H9 (cell line): ENCODE measurements around the gene ZNRF1. TPM values are rescaled to one million over a fixed set of nuclear protein-coding genes. Genes with fewer than 3 reads are reported as not detected.
A peak's percentile ranks its signal among the peaks of the same experiment; 100 is the strongest.

Experiments used
- DNase-seq: peaks from one replicate; pipeline ENCODE4 v3.0.0-alpha.2; 2017
- H2AFZ ChIP-seq: one replicate; pipeline ENCODE4 v1.6.1; 2013; ENCODE audit warnings: mild to moderate bottlenecking, low read length, control low read depth, moderate library complexity
- H2AK5ac ChIP-seq: 2 replicates; pipeline ENCODE4 v1.6.1; 2013; ENCODE audit warnings: low read length, control low read depth, mixed read lengths; ENCODE audit not compliant: insufficient read length
- H2BK120ac ChIP-seq: one replicate; pipeline ENCODE4 v1.6.1; 2013; ENCODE audit warnings: low read depth, mild to moderate bottlenecking, low read length, control low read depth, inconsistent platforms; ENCODE audit not compliant: poor library complexity, severe bottlenecking
- H2BK12ac ChIP-seq: 2 replicates; pipeline ENCODE4 v1.6.1; 2013; ENCODE audit warnings: low read length, control low read depth, mixed read lengths, low read depth; ENCODE audit not compliant: insufficient read length
- H2BK15ac ChIP-seq: 2 replicates; pipeline ENCODE4 v1.6.1; 2013; ENCODE audit warnings: low read depth, low read length, control low read depth
- H2BK20ac ChIP-seq: one replicate; pipeline ENCODE4 v1.6.1; 2013; ENCODE audit warnings: low read depth, mild to moderate bottlenecking, low read length, control low read depth, inconsistent platforms; ENCODE audit not compliant: poor library complexity, severe bottlenecking
- H2BK5ac ChIP-seq: 2 replicates; pipeline ENCODE4 v1.6.1; 2013; ENCODE audit warnings: low read length, control low read depth, mixed read lengths; ENCODE audit not compliant: insufficient read length
- H3K14ac ChIP-seq: 2 replicates; pipeline ENCODE4 v1.6.1; 2013; ENCODE audit warnings: low read length, control low read depth; ENCODE audit not compliant: insufficient read depth
- H3K18ac ChIP-seq: 2 replicates; pipeline ENCODE4 v1.6.1; 2013; ENCODE audit warnings: low read depth, mild to moderate bottlenecking, mixed read lengths, low read length, control low read depth; ENCODE audit not compliant: insufficient read length
- H3K23ac ChIP-seq: 2 replicates; pipeline ENCODE4 v1.6.1; 2013; ENCODE audit warnings: low read length, control low read depth, mixed read lengths, low read depth; ENCODE audit not compliant: insufficient read length
- H3K23me2 ChIP-seq: 2 replicates; pipeline ENCODE4 v1.6.1; 2013; ENCODE audit warnings: low read depth, mild to moderate bottlenecking, mixed read lengths, low read length, control low read depth; ENCODE audit not compliant: insufficient read length, poor library complexity, severe bottlenecking
- H3K27ac ChIP-seq: 2 replicates; pipeline ENCODE4 v1.5.1; 2013; ENCODE audit warnings: low read length, control low read depth, mixed read lengths, low read depth; ENCODE audit not compliant: insufficient read length
- H3K27me3 ChIP-seq: 2 replicates; pipeline ENCODE4 v1.6.1; 2013; ENCODE audit warnings: low read length, control low read depth, inconsistent platforms; ENCODE audit not compliant: insufficient read depth
- H3K4ac ChIP-seq: 2 replicates; pipeline ENCODE4 v1.6.1; 2013; ENCODE audit warnings: low read depth, mild to moderate bottlenecking, control low read depth, inconsistent platforms, low read length, moderate library complexity
- H3K4me1 ChIP-seq: 2 replicates; pipeline ENCODE4 v1.6.1; 2013; ENCODE audit warnings: low read length, control low read depth, inconsistent platforms; ENCODE audit not compliant: insufficient read depth
- H3K4me2 ChIP-seq: 2 replicates; pipeline ENCODE4 v1.6.1; 2013; ENCODE audit warnings: low read length, control low read depth, mixed read lengths; ENCODE audit not compliant: insufficient read length, insufficient read depth
- H3K56ac ChIP-seq: 2 replicates; pipeline ENCODE4 v1.6.1; 2013; ENCODE audit warnings: low read depth, mild to moderate bottlenecking, mixed read lengths, low read length, control low read depth; ENCODE audit not compliant: insufficient read length
- H3K79me1 ChIP-seq: 2 replicates; pipeline ENCODE4 v1.6.1; 2013; ENCODE audit warnings: low read depth, mild to moderate bottlenecking, moderate library complexity, low read length, control low read depth, inconsistent platforms; ENCODE audit not compliant: insufficient read depth, poor library complexity, severe bottlenecking
- H3K79me2 ChIP-seq: 2 replicates; pipeline ENCODE4 v1.6.1; 2013; ENCODE audit warnings: low read length, control low read depth, inconsistent platforms; ENCODE audit not compliant: insufficient read depth
- H3K9ac ChIP-seq: 2 replicates; pipeline ENCODE4 v1.6.1; 2013; ENCODE audit warnings: low read length, control low read depth, mixed read lengths; ENCODE audit not compliant: insufficient read length; ENCODE audit errors: extremely low read depth
- H3K9me3 ChIP-seq: one replicate; pipeline ENCODE4 v1.6.1; 2013; ENCODE audit warnings: low read depth, low read length, inconsistent platforms; ENCODE audit not compliant: control insufficient read depth
- H3T11ph ChIP-seq: one replicate; pipeline ENCODE4 v1.6.1; 2013; ENCODE audit warnings: mild to moderate bottlenecking, low read length, control low read depth, inconsistent platforms
- H4K20me1 ChIP-seq: one replicate; pipeline ENCODE4 v1.6.1; 2013; ENCODE audit not compliant: control insufficient read depth, insufficient read length, insufficient read depth
- H4K5ac ChIP-seq: 2 replicates; pipeline ENCODE4 v1.6.1; 2013; ENCODE audit warnings: low read depth, mild to moderate bottlenecking, mixed read lengths, low read length, control low read depth; ENCODE audit not compliant: insufficient read length
- H4K8ac ChIP-seq: replicated peaks from 2 replicates; pipeline ENCODE4 v1.6.1; 2013; ENCODE audit warnings: low read length, control low read depth, mixed read lengths, low read depth; ENCODE audit not compliant: insufficient read length
- H4K91ac ChIP-seq: 2 replicates; pipeline ENCODE4 v1.6.1; 2013; ENCODE audit warnings: low read depth, mild to moderate bottlenecking, moderate library complexity, mixed read lengths, low read length, control low read depth; ENCODE audit not compliant: insufficient read length
- H3K27ac Mint-ChIP-seq, 3 experiments: 2 replicates in 2 of 3; 3 replicates in 1 of 3; pipeline ENCODE4 v1.8.0; 2020 to 2021; ENCODE audit warnings: mixed read lengths in 3 of 3, mild to moderate bottlenecking in 1 of 3, moderate library complexity in 1 of 3
- H3K27me3 Mint-ChIP-seq: 2 replicates; pipeline ENCODE4 v1.8.0; 2021; ENCODE audit warnings: low read depth, mild to moderate bottlenecking, moderate library complexity, mixed read lengths
- H3K36me3 Mint-ChIP-seq, 3 experiments: 2 replicates in 2 of 3; 3 replicates in 1 of 3; pipeline ENCODE4 v1.8.0; 2020 to 2021; ENCODE audit warnings: low read depth in 3 of 3, mixed read lengths in 3 of 3; ENCODE audit not compliant: insufficient read depth in 1 of 3
- H3K4me1 Mint-ChIP-seq, 2 experiments: 2 replicates each; pipeline ENCODE4 v1.8.0; 2020; ENCODE audit warnings: mixed read lengths in 2 of 2
- H3K4me3 Mint-ChIP-seq, 2 experiments: 2 replicates in 1 of 2; 3 replicates in 1 of 2; pipeline ENCODE4 v1.8.0; 2020 to 2021; ENCODE audit warnings: mild to moderate bottlenecking in 2 of 2, mixed read lengths in 2 of 2, moderate library complexity in 1 of 2
- H3K9me3 Mint-ChIP-seq, 2 experiments: 2 replicates in 1 of 2; 3 replicates in 1 of 2; pipeline ENCODE4 v1.8.0; 2020; ENCODE audit warnings: mild to moderate bottlenecking in 2 of 2, mixed read lengths in 2 of 2, moderate library complexity in 1 of 2
- WGBS: extraction: QIAGEN DNeasy Blood & Tissue Kit; methylation state at CpG from one replicate; pipeline ENCODE4 v1.1.7; 2013; ENCODE audit warnings: missing lambda C conversion rate, low lambda C conversion rate, mixed read lengths; ENCODE audit not compliant: insufficient read length; ENCODE audit errors: extremely low coverage; 5-methylcytosine and 5-hydroxymethylcytosine counted together
- total RNA-seq: library from RNA; stranded (reverse); gene quantifications from 2 replicates; pipeline ENCODE4 v1.2.1, GENCODE V29; 2021
- TF ChIP-seq, protein P1 (sequence below): fragments of 200-600 bp; sonication (generic); conservative IDR thresholded peaks from 3 replicates; pipeline ENCODE4 v1.8.0; 2021; ENCODE audit warnings: antibody characterized with exemption, mild to moderate bottlenecking

ZNRF1 gene
- total RNA-seq, 1 experiment from 2014 or later: 49.6 TPM

DNA sequence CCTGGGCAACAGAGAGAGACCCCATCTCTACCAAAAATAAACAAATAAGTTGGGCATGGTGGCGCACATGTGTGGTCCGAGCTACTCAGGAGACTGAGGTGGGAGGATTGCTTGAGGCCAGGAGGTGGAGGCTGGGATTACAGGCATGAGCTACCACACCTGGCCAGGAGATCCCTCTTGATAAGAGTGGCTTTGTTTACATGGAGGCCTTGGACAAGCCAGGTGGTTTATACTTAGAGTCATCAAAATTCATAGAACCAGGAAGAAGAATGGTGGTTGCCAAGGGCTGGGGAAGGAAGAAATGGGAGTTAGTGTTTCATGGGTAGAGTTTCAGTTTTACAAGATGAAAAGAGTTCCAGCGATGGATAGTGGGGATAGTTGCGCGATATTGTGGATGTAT lies 140.7 kb downstream of the ZNRF1 start:
- H4K8ac ChIP-seq: no peak overlapping the region
- no peak overlapping the region for H4K91ac ChIP-seq
- no CpG with 5 or more reads among the region's 5 CpGs for WGBS
- H3K18ac ChIP-seq: no peak overlapping the region
- H2AK5ac ChIP-seq: no peak overlapping the region
- Mint-ChIP-seq H3K36me3 (0 out of 7 replicates have a peak, but pooled peaks cover 0 to 1% (median 0%) of the 10 kb centered on the region in 3 experiments), H3K27me3 (no peaks in the 10 kb centered on the region), H3K4me1 (peaks cover 6 to 8% of the 10 kb centered on the region in 2 experiments), H3K9me3 (peaks cover 0 to 4% of the 10 kb centered on the region in 2 experiments; a peak in 2 of 5 replicates), H3K27ac (peak overlapping the region in 1 of 3 experiments; percentile 7; a peak in 1 of 7 replicates), H3K4me3 (no peak overlapping the region)
- H3T11ph ChIP-seq: no peak overlapping the region
- H3K23ac ChIP-seq: no peak overlapping the region
- H3K79me1 ChIP-seq: no peaks in the 10 kb centered on the region
- no peak overlapping the region for H2BK12ac ChIP-seq
- H2BK15ac ChIP-seq: no peak overlapping the region
- no peak overlapping the region for H2BK20ac ChIP-seq
- no peaks in the 10 kb centered on the region for H4K20me1 ChIP-seq
- H3K4ac ChIP-seq: no peak overlapping the region
- no peak overlapping the region for H3K14ac ChIP-seq
- no peak overlapping the region for H2BK5ac ChIP-seq
- no peak overlapping the region for H3K56ac ChIP-seq
- no peak overlapping the region for H2AFZ ChIP-seq
- no peaks in the 10 kb centered on the region for H3K79me2 ChIP-seq
- no peak overlapping the region for H3K9ac ChIP-seq
- H3K27me3 ChIP-seq: no peaks in the 10 kb centered on the region
- TF ChIP-seq, protein P1, sequence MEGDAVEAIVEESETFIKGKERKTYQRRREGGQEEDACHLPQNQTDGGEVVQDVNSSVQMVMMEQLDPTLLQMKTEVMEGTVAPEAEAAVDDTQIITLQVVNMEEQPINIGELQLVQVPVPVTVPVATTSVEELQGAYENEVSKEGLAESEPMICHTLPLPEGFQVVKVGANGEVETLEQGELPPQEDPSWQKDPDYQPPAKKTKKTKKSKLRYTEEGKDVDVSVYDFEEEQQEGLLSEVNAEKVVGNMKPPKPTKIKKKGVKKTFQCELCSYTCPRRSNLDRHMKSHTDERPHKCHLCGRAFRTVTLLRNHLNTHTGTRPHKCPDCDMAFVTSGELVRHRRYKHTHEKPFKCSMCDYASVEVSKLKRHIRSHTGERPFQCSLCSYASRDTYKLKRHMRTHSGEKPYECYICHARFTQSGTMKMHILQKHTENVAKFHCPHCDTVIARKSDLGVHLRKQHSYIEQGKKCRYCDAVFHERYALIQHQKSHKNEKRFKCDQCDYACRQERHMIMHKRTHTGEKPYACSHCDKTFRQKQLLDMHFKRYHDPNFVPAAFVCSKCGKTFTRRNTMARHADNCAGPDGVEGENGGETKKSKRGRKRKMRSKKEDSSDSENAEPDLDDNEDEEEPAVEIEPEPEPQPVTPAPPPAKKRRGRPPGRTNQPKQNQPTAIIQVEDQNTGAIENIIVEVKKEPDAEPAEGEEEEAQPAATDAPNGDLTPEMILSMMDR: no peak
- no peak overlapping the region for H3K27ac ChIP-seq
- no peak overlapping the region for H4K5ac ChIP-seq
- no peaks in the 10 kb centered on the region; the same call in 1 of the 2 replicates for H3K4me1 ChIP-seq
- no peak overlapping the region for H3K4me2 ChIP-seq
- no peak for DNase-seq
- no peak overlapping the region for H2BK120ac ChIP-seq
- H3K23me2 ChIP-seq: no peaks in the 10 kb centered on the region
- H3K9me3 ChIP-seq: no peaks in the 10 kb centered on the region
